ENCODE measurements around the gene CCDC85A. TPM values are rescaled to one million over a fixed set of nuclear protein-coding genes. Genes with fewer than 3 reads are reported as not detected.

CCDC85A gene
- total and polyA plus RNA-seq, 2 of the 8 experiments (the other 6 are each of a cell fraction or from before 2014, with no cell fraction given): 0.20 TPM; not detected in 1

DNA sequence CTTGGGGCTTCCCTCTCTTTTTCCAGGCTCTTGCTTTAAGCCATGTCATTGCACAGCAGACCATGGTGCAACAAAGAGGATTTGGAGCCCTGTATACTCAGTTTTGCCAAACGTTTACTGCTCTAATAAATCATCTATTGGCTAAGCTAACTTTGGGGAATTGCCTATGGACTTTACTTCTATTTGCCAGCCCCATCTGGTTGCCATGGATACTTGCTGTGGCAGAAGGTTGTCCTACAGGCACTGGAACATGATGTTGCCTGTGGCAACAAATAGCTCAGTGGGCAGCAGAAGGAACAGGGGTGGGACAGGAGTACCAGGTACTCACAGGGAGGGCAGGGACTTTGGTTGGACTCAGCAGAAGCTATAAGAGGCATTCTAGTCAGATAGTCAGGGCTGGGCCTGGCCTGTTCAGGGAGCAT lies 129.7 kb downstream of the CCDC85A start:
- Histone ChIP-seq H3K36me3 (ENCODE audit: control insufficient read depth in 2 of 4, insufficient read depth in 4 of 4, low read length in 3 of 4) (no peaks in the 10 kb centered on the region), H2BK15ac (ENCODE audit: low read length) (no peak overlapping the region), H3K56ac (replicated peaks; ENCODE audit: insufficient read length, low read depth, low read length) (no peak overlapping the region), H3K9me3 (ENCODE audit: insufficient read depth in 2 of 2, low read depth in 1 of 2, low read length in 1 of 2) (no peaks in the 10 kb centered on the region), H2AK5ac (ENCODE audit: low read depth, low read length) (no peak overlapping the region), H2BK20ac (ENCODE audit: low read length) (no peak overlapping the region), H3K79me1 (ENCODE audit: low read depth, low read length) (no peaks in the 10 kb centered on the region), H3K4me1 (replicated peaks in 1 of 4; ENCODE audit: control insufficient read depth in 3 of 4, insufficient read depth in 4 of 4, low read length in 3 of 4) (no peaks in the 10 kb centered on the region), H2AFZ (ENCODE audit: low read length) (no peak overlapping the region), H4K91ac (replicated peaks; ENCODE audit: insufficient read length, low read length) (no peak overlapping the region), H3K4me2 (ENCODE audit: insufficient read depth in 1 of 2, low read depth in 2 of 2, low read length in 2 of 2) (no peak overlapping the region), H3K14ac (ENCODE audit: insufficient read length) (no peak overlapping the region), H3K27me3 (replicated peaks in 1 of 4; ENCODE audit: control insufficient read depth in 3 of 4, extremely low read depth in 1 of 4, insufficient read depth in 3 of 4, low read length in 3 of 4) (no peaks in the 10 kb centered on the region), H3K23me2 (ENCODE audit: low read depth, low read length) (no peaks in the 10 kb centered on the region), H3K27ac (ENCODE audit: low read depth, low read length) (no peak overlapping the region), H2BK120ac (replicated peaks; ENCODE audit: low read depth, low read length) (no peak overlapping the region), H3K79me2 (ENCODE audit: control insufficient read depth in 1 of 2, insufficient read depth in 2 of 2, low read length in 2 of 2) (no peaks in the 10 kb centered on the region), H3K9ac (replicated peaks in 1 of 4; ENCODE audit: extremely low read depth in 1 of 4, low read depth in 3 of 4, low read length in 3 of 4) (no peak overlapping the region), H2BK5ac (ENCODE audit: low read depth, low read length) (no peak overlapping the region), H3K4me3 (ENCODE audit: extremely low read depth in 1 of 4, insufficient read depth in 2 of 4, low read depth in 3 of 4, low read length in 4 of 4) (no peak overlapping the region), H4K20me1 (replicated peaks in 1 of 2; ENCODE audit: control insufficient read depth in 1 of 2, insufficient read depth in 2 of 2, low read length in 2 of 2) (no peaks in the 10 kb centered on the region), H3K23ac (ENCODE audit: insufficient read length) (no peak overlapping the region), H3K18ac (ENCODE audit: extremely low read depth, low read length) (no peak overlapping the region), H3K4ac (replicated peaks; ENCODE audit: insufficient read length, low read depth, low read length) (no peak overlapping the region), H4K5ac (ENCODE audit: insufficient read length, low read depth, low read length) (no peak overlapping the region), H4K8ac (ENCODE audit: extremely low read depth, insufficient read depth, low read length) (no peak overlapping the region), H2BK12ac (ENCODE audit: low read depth, low read length) (no peak overlapping the region)
- CTCF ChIA-PET (ENCODE audit: partially characterized antibody): no interaction called here
- 92% methylated on average over 1 of the region's 1 CpG; no CpG with 5 or more reads in 1 of the 2 experiments for whole genome bisulfite sequencing, 2 experiments (ENCODE audit: extremely low coverage in 1 of 2, insufficient coverage in 1 of 2, insufficient read length in 1 of 2, insufficient replicate concordance in 2 of 2, low coverage in 1 of 2, low lambda C conversion rate in 2 of 2, missing lambda C conversion rate in 1 of 2)
- TF ChIP-seq RBBP5 (IDR thresholded peaks at IDR 0.05; ENCODE audit: borderline replicate concordance, low read depth, low read length) (no peak), POU5F1 (IDR thresholded peaks at IDR 0.05; ENCODE audit: low read depth, low read length) (no peak), HDAC6 (IDR thresholded peaks at IDR 0.05; ENCODE audit: low read depth, low read length) (no peak)
- DNase-seq (ENCODE audit: low read depth in 1 of 2, low spot score in 2 of 2) (no peak), FAIRE-seq (no peak)
- POLR2A ChIA-PET (ENCODE audit: partially characterized antibody): no interaction called here

All from H1 (cell line).